ENCODE measurements around the gene EIF4EBP3.

The EIF4EBP3 gene

DNA sequence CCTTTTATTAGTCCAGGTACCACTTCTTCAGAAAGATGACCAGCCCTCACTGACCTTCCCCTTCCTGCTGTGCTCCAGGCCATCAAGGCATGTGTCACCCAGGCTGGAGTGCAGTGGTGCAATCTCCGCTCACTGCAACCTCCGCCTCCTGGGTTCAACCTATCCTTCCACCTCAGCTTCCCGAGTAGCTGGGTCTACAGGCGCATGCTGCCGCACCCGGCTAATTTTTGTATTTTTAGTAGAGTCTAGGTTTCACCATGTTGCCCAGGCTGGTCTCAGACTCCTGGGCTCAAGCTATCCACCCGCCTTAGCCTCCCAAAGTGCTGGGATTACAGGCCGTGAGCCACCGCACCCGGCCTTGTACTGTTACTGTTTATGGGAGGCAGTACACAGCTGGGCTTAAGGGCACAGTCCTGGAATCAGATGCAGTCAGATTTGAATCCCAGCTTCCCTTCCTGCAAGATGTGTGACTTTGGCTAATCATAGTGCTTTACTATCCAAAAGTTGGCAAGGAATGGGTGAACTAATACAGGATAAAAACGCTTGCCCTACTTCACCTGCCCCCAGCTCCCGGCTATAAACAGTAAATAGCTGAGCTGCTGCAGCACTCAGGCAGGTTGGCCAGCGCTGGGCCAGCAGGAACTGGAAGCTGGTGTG lies 483 bp upstream of the EIF4EBP3 start:
- H3K4me3 ChIP-seq (ENCODE audit: low read depth, low read length) = peak overlapping the region; percentile 13

GRCh38 chr5:140548300-140548688 lies 832 bp downstream of the EIF4EBP3 start:
- H3K4me3 ChIP-seq (ENCODE audit: low read depth, low read length) = peak overlapping the region; percentile 52
- no peak for DNase-seq (ENCODE audit: low read depth)
- no peak for TF ChIP-seq POLR2A (IDR thresholded peaks at IDR 0.05; ENCODE audit: extremely low read depth, insufficient read length)
- no peak for TF ChIP-seq MYC (IDR thresholded peaks at IDR 0.05; ENCODE audit: low read depth, low read length)
- TF ChIP-seq, protein P1, sequence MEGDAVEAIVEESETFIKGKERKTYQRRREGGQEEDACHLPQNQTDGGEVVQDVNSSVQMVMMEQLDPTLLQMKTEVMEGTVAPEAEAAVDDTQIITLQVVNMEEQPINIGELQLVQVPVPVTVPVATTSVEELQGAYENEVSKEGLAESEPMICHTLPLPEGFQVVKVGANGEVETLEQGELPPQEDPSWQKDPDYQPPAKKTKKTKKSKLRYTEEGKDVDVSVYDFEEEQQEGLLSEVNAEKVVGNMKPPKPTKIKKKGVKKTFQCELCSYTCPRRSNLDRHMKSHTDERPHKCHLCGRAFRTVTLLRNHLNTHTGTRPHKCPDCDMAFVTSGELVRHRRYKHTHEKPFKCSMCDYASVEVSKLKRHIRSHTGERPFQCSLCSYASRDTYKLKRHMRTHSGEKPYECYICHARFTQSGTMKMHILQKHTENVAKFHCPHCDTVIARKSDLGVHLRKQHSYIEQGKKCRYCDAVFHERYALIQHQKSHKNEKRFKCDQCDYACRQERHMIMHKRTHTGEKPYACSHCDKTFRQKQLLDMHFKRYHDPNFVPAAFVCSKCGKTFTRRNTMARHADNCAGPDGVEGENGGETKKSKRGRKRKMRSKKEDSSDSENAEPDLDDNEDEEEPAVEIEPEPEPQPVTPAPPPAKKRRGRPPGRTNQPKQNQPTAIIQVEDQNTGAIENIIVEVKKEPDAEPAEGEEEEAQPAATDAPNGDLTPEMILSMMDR (IDR thresholded peaks at IDR 0.05; ENCODE audit: low read depth, low read length) = no peak
- TF ChIP-seq, protein P2, sequence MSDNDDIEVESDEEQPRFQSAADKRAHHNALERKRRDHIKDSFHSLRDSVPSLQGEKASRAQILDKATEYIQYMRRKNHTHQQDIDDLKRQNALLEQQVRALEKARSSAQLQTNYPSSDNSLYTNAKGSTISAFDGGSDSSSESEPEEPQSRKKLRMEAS (IDR thresholded peaks at IDR 0.05; ENCODE audit: low read depth, low read length) = no peak

More for the DNA sequence above, 483 bp upstream of the EIF4EBP3 start:
- TF ChIP-seq, protein P1 (IDR thresholded peaks at IDR 0.05; ENCODE audit: low read depth, low read length) = no peak
- TF ChIP-seq MYC (IDR thresholded peaks at IDR 0.05; ENCODE audit: low read depth, low read length) = no peak
- TF ChIP-seq, protein P2 (IDR thresholded peaks at IDR 0.05; ENCODE audit: low read depth, low read length) = no peak
- TF ChIP-seq POLR2A (IDR thresholded peaks at IDR 0.05; ENCODE audit: extremely low read depth, insufficient read length) = no peak
- peak; percentile 28 for DNase-seq (ENCODE audit: low read depth)

GRCh38 chr5:140548791-140549190 lies 1.3 kb downstream of the EIF4EBP3 start:
- TF ChIP-seq, protein P2 (IDR thresholded peaks at IDR 0.05; ENCODE audit: low read depth, low read length) = no peak
- no peak for TF ChIP-seq MYC (IDR thresholded peaks at IDR 0.05; ENCODE audit: low read depth, low read length)
- TF ChIP-seq POLR2A (IDR thresholded peaks at IDR 0.05; ENCODE audit: extremely low read depth, insufficient read length) = no peak
- no peak for DNase-seq (ENCODE audit: low read depth)
- H3K4me3 ChIP-seq (ENCODE audit: low read depth, low read length) = peak overlapping the region; percentile 52

DNA sequence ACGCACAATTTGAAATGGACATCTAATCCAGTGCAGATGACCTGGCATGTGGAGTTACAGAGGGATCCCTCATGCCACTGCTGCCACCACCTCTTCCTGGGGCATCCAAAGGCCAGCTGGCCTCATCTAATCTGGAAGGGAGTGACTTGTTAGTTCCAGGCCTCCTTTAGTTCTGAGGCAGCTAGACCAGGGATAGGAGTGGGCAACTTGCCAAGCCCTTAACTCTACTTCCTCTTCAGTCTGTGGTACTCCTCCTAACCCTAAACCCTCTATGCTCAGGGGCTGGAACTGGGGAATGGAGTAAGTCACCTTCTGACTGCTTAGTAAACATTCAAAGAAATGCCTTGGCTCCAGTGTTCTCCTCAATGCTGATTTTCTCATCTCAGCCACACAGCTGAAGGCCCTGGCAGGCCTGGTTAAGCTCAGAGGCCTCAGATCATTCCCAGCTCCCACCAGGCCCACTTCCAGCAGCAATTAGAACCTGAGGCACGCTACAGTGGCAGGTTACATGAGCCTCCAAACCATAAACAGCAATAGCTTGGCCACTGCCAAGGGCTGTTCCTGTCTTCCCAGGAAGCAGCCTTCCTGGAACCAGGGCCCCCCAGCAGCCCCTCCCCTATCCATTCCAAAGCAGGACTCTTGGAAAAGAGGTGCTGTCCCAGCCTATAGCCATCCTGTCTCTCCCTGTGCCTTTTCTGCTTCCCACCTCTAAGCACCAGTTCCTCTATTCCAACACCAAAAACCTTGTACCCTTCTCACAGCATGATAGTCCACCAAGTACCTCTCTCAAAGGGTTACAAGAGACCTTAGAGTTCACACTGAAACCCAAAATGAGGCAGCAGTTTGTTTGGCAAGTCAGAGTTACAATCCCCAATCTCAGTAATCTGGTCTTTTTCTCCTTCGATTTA lies 2.0 kb downstream of the EIF4EBP3 start:
- DNase-seq (ENCODE audit: low read depth) = peak; percentile 93
- no peak; the same call in 1 of the 2 replicates for TF ChIP-seq MYC (IDR thresholded peaks at IDR 0.05; ENCODE audit: low read depth, low read length)
- peak; percentile 17 for TF ChIP-seq POLR2A (IDR thresholded peaks at IDR 0.05; ENCODE audit: extremely low read depth, insufficient read length)
- TF ChIP-seq, protein P1 (IDR thresholded peaks at IDR 0.05; ENCODE audit: low read depth, low read length) = no peak
- TF ChIP-seq, protein P2 (IDR thresholded peaks at IDR 0.05; ENCODE audit: low read depth, low read length) = no peak
- no peak overlapping the region for H3K4me3 ChIP-seq (ENCODE audit: low read depth, low read length)

DNA sequence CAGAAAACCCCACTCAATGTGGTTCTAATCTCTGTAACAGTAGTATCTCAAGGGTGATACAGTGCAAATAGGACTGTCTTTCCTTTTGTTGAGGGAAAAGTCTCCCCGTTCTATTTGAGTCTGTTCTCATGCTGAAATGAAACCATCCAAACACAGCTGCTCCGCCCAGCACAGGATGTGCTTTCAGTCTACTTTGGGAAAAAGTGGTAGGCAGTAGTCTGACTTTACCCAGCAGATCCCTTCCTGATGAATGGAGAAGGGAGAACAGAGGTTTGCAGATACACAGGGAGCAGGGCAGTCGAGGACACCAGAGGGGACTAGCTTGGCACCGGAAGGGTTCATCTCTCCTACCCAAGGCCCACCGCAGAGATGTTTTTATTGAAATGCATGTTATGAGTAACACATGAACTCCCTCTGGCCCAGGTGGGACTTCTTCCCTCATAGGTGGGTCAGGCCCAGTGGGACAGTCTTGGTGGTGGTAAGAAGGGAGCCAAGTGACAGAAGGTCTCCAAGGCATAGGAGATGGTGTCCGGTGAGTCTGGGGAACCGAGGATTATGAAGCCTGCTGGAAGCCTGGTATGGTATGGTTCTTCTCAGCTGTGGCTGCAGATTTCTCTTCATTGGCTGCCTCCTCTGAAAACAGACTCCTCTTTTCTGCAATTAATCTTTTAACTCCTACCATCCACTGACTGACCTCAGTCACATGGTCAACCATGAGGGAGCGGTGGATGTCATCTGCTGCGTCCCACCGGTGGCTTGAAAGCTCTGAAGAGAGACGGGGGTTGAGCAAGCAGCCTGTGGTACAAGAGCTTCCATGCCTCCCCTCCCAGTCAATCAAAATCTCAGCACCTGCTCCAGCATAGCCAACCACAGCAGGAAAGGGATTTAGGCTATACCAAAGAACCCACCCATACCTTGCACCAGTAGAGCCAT lies 3.0 kb downstream of the EIF4EBP3 start:
- TF ChIP-seq POLR2A (IDR thresholded peaks at IDR 0.05; ENCODE audit: extremely low read depth, insufficient read length) (no peak), MYC (IDR thresholded peaks at IDR 0.05; ENCODE audit: low read depth, low read length) (no peak)
- TF ChIP-seq, protein P1 (IDR thresholded peaks at IDR 0.05; ENCODE audit: low read depth, low read length) = no peak
- TF ChIP-seq, protein P2 (IDR thresholded peaks at IDR 0.05; ENCODE audit: low read depth, low read length) = no peak
- H3K4me3 ChIP-seq (ENCODE audit: low read depth, low read length) = no peak overlapping the region
- no peak for DNase-seq (ENCODE audit: low read depth)
